SK-N-SH (cell line): Measurements from ENCODE around the gene SETD5. TPM values are rescaled to one million over a fixed set of nuclear protein-coding genes. Genes with fewer than 3 reads are reported as not detected.

Source experiments
- CTCF ChIA-PET: fragments of 300-600, 350-600 bp; formaldehyde crosslinking; extraction: SDS; loops from one replicate; lab custom pipeline; 2021; lab: Yijun Ruan, JAX
- POLR2A ChIA-PET: fragments of 350-600 bp; sonication (Branson Sonifier 250); formaldehyde crosslinking; extraction: SDS; loops from one replicate; lab custom pipeline; 2020; ENCODE audit warnings: antibody characterized with exemption, inconsistent platforms; lab: Yijun Ruan, JAX
- DNase-seq: peaks from one replicate; pipeline ENCODE4 v3.0.0; 2012
- H2AFZ ChIP-seq: fragments of 200-600 bp; sonication (generic); 2 replicates; pipeline ENCODE4 v1.8.1; 2016; ENCODE audit warnings: antibody characterized with exemption, mild to moderate bottlenecking, low read depth
- H3F3A ChIP-seq: fragments of 200-600 bp; sonication (generic); replicated peaks from 2 replicates; pipeline ENCODE3; 2016; ENCODE audit warnings: antibody characterized with exemption, mild to moderate bottlenecking; ENCODE audit not compliant: insufficient read depth
- H3K27ac ChIP-seq, 2 experiments: fragments of 200-500 bp in 1 of 2; fragments of 200-600 bp in 1 of 2; sonication (Bioruptor generic) in 1 of 2; sonication (generic), shearing (Covaris generic) in 1 of 2; 2 replicates each; pipeline versions ENCODE4 v1.5.1 to v1.6.1; 2014 to 2016; ENCODE audit warnings: low read depth in 2 of 2, inconsistent platforms in 1 of 2, low read length in 1 of 2, mild to moderate bottlenecking in 1 of 2, mixed read lengths in 1 of 2
- H3K27me3 ChIP-seq: fragments of 200-600 bp; sonication (generic), shearing (Covaris generic); 2 replicates; pipeline ENCODE4 v1.6.1; 2016; ENCODE audit warnings: mixed run types; ENCODE audit not compliant: insufficient read depth
- H3K36me3 ChIP-seq, 2 experiments: fragments of 200-500 bp in 1 of 2; fragments of 200-600 bp in 1 of 2; sonication (Bioruptor generic) in 1 of 2; sonication (generic) in 1 of 2; replicated peaks in 1 of 2; 2 replicates each; pipeline versions ENCODE3 to v1.5.1; 2014 to 2016; ENCODE audit warnings: low read length in 1 of 2, mild to moderate bottlenecking in 1 of 2; ENCODE audit not compliant: insufficient read depth in 2 of 2, control insufficient read depth in 1 of 2
- H3K4me1 ChIP-seq, 2 experiments: fragments of 200-500 bp in 1 of 2; fragments of 200-600 bp in 1 of 2; sonication (Bioruptor generic) in 1 of 2; sonication (generic), shearing (Covaris generic) in 1 of 2; 2 replicates each; pipeline versions ENCODE4 v1.5.1 to v1.6.1; 2014 to 2016; ENCODE audit warnings: low read depth in 1 of 2, low read length in 1 of 2, mixed run types in 1 of 2; ENCODE audit not compliant: insufficient read depth in 2 of 2, control insufficient read depth in 1 of 2
- H3K4me2 ChIP-seq: fragments of 200-600 bp; sonication (generic), shearing (Covaris generic); 2 replicates; pipeline ENCODE4 v1.6.1; 2017; ENCODE audit warnings: mixed run types
- H3K4me3 ChIP-seq, 2 experiments: fragments of 200-500 bp in 1 of 2; fragments of 200-600 bp in 1 of 2; sonication (Bioruptor generic) in 1 of 2; sonication (generic), shearing (Covaris generic) in 1 of 2; 2 replicates each; pipeline versions ENCODE4 v1.5.1 to v1.8.1; 2014 to 2016; ENCODE audit warnings: low read depth in 2 of 2, inconsistent platforms in 1 of 2, low read length in 1 of 2, mild to moderate bottlenecking in 1 of 2, mixed read lengths in 1 of 2, moderate library complexity in 1 of 2
- H3K79me2 ChIP-seq: fragments of 200-600 bp; sonication (generic); 2 replicates; pipeline ENCODE4 v1.8.1; 2017; ENCODE audit warnings: mild to moderate bottlenecking; ENCODE audit not compliant: insufficient read depth
- H3K9ac ChIP-seq: fragments of 200-600 bp; sonication (generic); 2 replicates; pipeline ENCODE4 v1.6.1; 2017; ENCODE audit warnings: mixed run types
- H3K9me2 ChIP-seq: fragments of 200-600 bp; sonication (generic); 2 replicates; pipeline ENCODE4 v1.6.1; 2017; ENCODE audit warnings: mixed run types
- H3K9me3 ChIP-seq: fragments of 200-600 bp; sonication (generic); 2 replicates; pipeline ENCODE4 v1.6.1; 2017; ENCODE audit warnings: mixed run types, mild to moderate bottlenecking, moderate library complexity
- H4K20me1 ChIP-seq: fragments of 200-600 bp; sonication (generic); 2 replicates; pipeline ENCODE4 v1.6.1; 2017; ENCODE audit warnings: mild to moderate bottlenecking, mixed run types; ENCODE audit not compliant: insufficient read depth
- FOXJ3 ChIP-seq: sonication (generic); formaldehyde crosslinking; IDR thresholded peaks from 2 replicates; pipeline ENCODE4 v1.5.1; 2020; ENCODE audit warnings: mild to moderate bottlenecking, missing genetic modification reagents
- JUND ChIP-seq: IDR thresholded peaks from 2 replicates; pipeline ENCODE4 v1.4.0; 2012
- MEF2A ChIP-seq: IDR thresholded peaks from 2 replicates; pipeline ENCODE4 v1.4.0; 2012; ENCODE audit warnings: low read depth, borderline replicate concordance
- NRF1 ChIP-seq: IDR thresholded peaks from 2 replicates; pipeline ENCODE4 v1.6.1; 2012; ENCODE audit warnings: low read depth, mild to moderate bottlenecking, low read length
- POLR2AphosphoS5 ChIP-seq: IDR thresholded peaks from 2 replicates; pipeline ENCODE4 v1.6.1; 2012; ENCODE audit warnings: low read depth, low read length
- REST ChIP-seq: IDR thresholded peaks from 2 replicates; pipeline ENCODE4 v1.6.1; 2012; ENCODE audit warnings: mild to moderate bottlenecking, low read depth, low read length, moderate library complexity
- RFX5 ChIP-seq: IDR thresholded peaks from 2 replicates; pipeline ENCODE4 v1.6.1; 2012; ENCODE audit warnings: mild to moderate bottlenecking, improper control_type of control experiment, low read length
- RXRA ChIP-seq: IDR thresholded peaks from 2 replicates; pipeline ENCODE4 v1.4.0; 2012; ENCODE audit warnings: low read depth, mild to moderate bottlenecking, borderline replicate concordance
- SIN3A ChIP-seq: IDR thresholded peaks from 2 replicates; pipeline ENCODE4 v1.6.1; 2012; ENCODE audit warnings: low read depth, mild to moderate bottlenecking, low read length, moderate library complexity, borderline replicate concordance
- TAF1 ChIP-seq: IDR thresholded peaks from 2 replicates; pipeline ENCODE4 v1.6.1; 2012; ENCODE audit warnings: low read depth, mild to moderate bottlenecking, low read length, moderate library complexity, borderline replicate concordance
- TCF12 ChIP-seq: IDR thresholded peaks from 2 replicates; pipeline ENCODE4 v1.4.0; 2012
- TEAD4 ChIP-seq: IDR thresholded peaks from 2 replicates; pipeline ENCODE4 v1.4.0; 2012; ENCODE audit warnings: mild to moderate bottlenecking, borderline replicate concordance; ENCODE audit not compliant: insufficient read depth
- USF1 ChIP-seq: IDR thresholded peaks from 2 replicates; pipeline ENCODE4 v1.4.0; 2012; ENCODE audit warnings: low read depth, borderline replicate concordance
- YY1 ChIP-seq: IDR thresholded peaks from 2 replicates; pipeline ENCODE4 v1.4.0; 2012; ENCODE audit warnings: low read depth, mild to moderate bottlenecking
- WGBS: methylation state at CpG from one replicate; pipeline ENCODE4 v1.1.6; 2017; ENCODE audit warnings: low lambda C conversion rate; 5-methylcytosine and 5-hydroxymethylcytosine counted together
- polyA plus RNA-seq, 3 experiments: library from polyadenylated mRNA; depleted of rRNA; stranded (reverse); fragments of >200 nt; gene quantifications; 2 replicates each; pipeline ENCODE4 v1.2.3, GENCODE V29; 2012
- TF ChIP-seq, protein P1 (sequence below): IDR thresholded peaks from 2 replicates; pipeline ENCODE4 v1.4.0; 2012; ENCODE audit warnings: low read depth, borderline replicate concordance
- TF ChIP-seq, protein P2 (sequence below): IDR thresholded peaks from 2 replicates; pipeline ENCODE4 v1.4.0; 2012; ENCODE audit warnings: low read depth

SETD5 gene
- polyA plus RNA-seq, 1 of the 3 experiments (the other 2 are of a cell fraction) = 32.3 TPM

- TF ChIP-seq, protein P1, sequence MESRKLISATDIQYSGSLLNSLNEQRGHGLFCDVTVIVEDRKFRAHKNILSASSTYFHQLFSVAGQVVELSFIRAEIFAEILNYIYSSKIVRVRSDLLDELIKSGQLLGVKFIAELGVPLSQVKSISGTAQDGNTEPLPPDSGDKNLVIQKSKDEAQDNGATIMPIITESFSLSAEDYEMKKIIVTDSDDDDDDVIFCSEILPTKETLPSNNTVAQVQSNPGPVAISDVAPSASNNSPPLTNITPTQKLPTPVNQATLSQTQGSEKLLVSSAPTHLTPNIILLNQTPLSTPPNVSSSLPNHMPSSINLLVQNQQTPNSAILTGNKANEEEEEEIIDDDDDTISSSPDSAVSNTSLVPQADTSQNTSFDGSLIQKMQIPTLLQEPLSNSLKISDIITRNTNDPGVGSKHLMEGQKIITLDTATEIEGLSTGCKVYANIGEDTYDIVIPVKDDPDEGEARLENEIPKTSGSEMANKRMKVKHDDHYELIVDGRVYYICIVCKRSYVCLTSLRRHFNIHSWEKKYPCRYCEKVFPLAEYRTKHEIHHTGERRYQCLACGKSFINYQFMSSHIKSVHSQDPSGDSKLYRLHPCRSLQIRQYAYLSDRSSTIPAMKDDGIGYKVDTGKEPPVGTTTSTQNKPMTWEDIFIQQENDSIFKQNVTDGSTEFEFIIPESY = no peak
- TF ChIP-seq REST = no peak
- no peak for TF ChIP-seq RXRA
- TF ChIP-seq, protein P2, sequence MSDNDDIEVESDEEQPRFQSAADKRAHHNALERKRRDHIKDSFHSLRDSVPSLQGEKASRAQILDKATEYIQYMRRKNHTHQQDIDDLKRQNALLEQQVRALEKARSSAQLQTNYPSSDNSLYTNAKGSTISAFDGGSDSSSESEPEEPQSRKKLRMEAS = no peak
- TF ChIP-seq RFX5 = no peak
- TF ChIP-seq YY1 = no peak
- no peak for TF ChIP-seq TCF12
- TF ChIP-seq, all 33 proteins: peak for 0
Observed at GRCh38 chr3:9373465-9373864, 23.9 kb upstream of the SETD5 start (continued).

DNA sequence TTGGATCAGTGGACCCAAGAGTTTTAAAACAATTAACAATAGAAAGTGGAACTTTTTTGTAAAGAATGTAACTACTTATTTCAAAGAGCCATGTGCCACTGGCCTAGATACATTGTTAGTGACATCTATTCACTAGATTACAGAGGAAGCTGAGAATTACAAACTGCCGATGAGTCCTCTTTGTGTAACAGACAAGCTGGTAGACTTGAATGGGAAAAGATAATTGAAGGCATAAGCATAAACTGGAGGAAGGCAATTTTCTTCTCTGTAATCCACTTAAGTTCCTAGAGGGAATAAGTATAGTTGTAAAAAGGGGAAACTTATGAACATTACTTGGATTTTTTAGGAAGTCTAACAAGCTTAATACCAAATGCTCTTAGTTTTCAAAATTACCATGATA is 19.4 kb upstream of the SETD5 start:
- Histone ChIP-seq H3K36me3 (peaks cover 74 to 77% of the 10 kb centered on the region in 2 experiments), H3K27me3 (no peaks in the 10 kb centered on the region), H3K27ac (no peak overlapping the region), H3K9me3 (no peaks in the 10 kb centered on the region), H3K4me1 (no peaks in the 10 kb centered on the region), H3K4me3 (no peak overlapping the region), H3K9ac (no peak overlapping the region), H3F3A (peaks cover 12% of the 10 kb centered on the region), H2AFZ (no peak overlapping the region), H3K79me2 (peaks cover 29% of the 10 kb centered on the region; the same call in 1 of the 2 replicates)
- WGBS = 100% methylated on average over 1 of the region's 1 CpG
- no peak for TF ChIP-seq MEF2A
- no peak for TF ChIP-seq FOXJ3 (CRISPR knock-in tag)
- TF ChIP-seq NRF1 = no peak
- no peak for TF ChIP-seq TAF1
- no peak for TF ChIP-seq USF1
- no peak for TF ChIP-seq RXRA
- TF ChIP-seq, protein P2 = no peak
- no peak for TF ChIP-seq POLR2AphosphoS5
- TF ChIP-seq SIN3A = no peak
- TF ChIP-seq JUND = no peak
- no peak for TF ChIP-seq TEAD4
- TF ChIP-seq, all 33 proteins: peak for 0
- ChIA-PET POLR2A (no interaction called here), CTCF (interaction anchor here (1.0 to 1.1 kb wide), 3 partner anchors 8 to 80 kb away, joined by 3 to 4 read pairs (median 4); no protein-coding TSS in a partner anchor)
- no peak overlapping the region for H3K4me2 ChIP-seq
- no peak for DNase-seq
- no peaks in the 10 kb centered on the region for H4K20me1 ChIP-seq
- no peaks in the 10 kb centered on the region for H3K9me2 ChIP-seq
